Measurements from ENCODE around the gene MTSS2.

The MTSS2 gene

DNA sequence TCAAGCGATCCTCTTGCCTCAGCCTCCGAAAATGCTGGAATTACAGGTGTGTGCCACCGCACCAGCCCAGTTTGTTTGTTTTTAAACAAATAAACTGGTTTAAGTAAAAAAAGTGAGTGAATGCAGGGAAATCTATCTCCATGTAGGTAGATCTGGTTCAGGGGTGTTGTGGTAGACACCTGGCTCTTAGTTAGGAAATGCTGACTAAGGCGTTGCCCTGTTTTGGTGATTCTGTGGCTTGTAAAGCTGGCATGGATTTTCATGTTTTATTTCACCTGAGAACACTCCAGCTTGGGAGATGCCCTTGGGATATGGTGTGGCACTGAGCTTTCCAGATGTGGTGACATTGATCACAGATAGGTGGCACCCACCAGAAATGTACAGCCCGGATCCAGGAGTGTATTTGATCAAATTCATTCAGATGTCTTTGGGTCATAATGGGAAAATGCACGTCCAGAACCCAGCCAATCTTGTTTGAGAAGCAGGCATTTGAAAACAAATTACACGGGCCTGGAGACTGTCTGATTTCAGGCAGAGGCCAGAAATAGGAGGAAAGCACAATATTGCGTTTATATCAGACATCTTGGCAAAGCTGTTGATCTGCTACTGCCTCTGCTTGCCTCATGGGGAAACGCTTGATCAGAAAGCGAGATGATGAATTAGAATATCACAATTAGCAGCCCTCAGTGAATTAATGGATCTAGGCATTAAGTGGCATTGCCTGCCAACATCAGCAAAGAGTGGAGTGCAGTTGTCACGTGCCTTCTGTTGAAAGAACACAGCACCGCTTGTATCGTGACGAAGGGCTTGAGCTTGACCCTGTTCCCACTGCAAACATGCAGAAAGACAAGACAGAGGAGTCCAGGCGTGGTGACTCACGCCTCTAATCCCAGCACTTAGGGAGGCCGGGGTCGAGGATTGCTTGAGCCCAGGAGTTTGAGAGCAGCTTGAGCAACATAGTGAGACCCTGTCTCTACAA lies 46.8 kb downstream of the MTSS2 start:
- Histone ChIP-seq H3K9ac (ENCODE audit: low read depth, low read length) (no peak overlapping the region), H3K27me3 (ENCODE audit: insufficient read depth, low read length) (no peaks in the 10 kb centered on the region), H3K36me3 (ENCODE audit: insufficient read depth, low read length) (no peaks in the 10 kb centered on the region), H3K4me1 (ENCODE audit: insufficient read depth, low read length) (0 out of 2 replicates have a peak, but pooled peaks cover 3% of the 10 kb centered on the region), H3K4me3 (ENCODE audit: low read length) (no peak overlapping the region), H3K27ac (ENCODE audit: low read depth, low read length) (no peak overlapping the region), H3K9me3 (ENCODE audit: insufficient read depth, low read depth, low read length) (no peaks in the 10 kb centered on the region)
- WGBS, result 75% methylated on average over 18 of the region's 18 CpGs

Measured in HUES64 (cell line).